GM21717 (cell line): ENCODE data around the gene DHRS3.

Experiments used
- ATAC-seq: cut with Tn5 transposase; IDR thresholded peaks from one replicate; pipeline ENCODE4 v1.9.1; 2021; ENCODE audit warnings: mild to moderate bottlenecking, moderate library complexity; ENCODE audit not compliant: unreplicated experiment

The DHRS3 gene

GRCh38 chr1:12599657-12600056 is 18.4 kb downstream of the DHRS3 start:
- no peak for ATAC-seq

GRCh38 chr1:12598974-12599373 is 19.0 kb downstream of the DHRS3 start:
- ATAC-seq: no peak

- no peak for ATAC-seq
Measured at GRCh38 chr1:12597792-12598191, 20.2 kb downstream of the DHRS3 start.

DNA sequence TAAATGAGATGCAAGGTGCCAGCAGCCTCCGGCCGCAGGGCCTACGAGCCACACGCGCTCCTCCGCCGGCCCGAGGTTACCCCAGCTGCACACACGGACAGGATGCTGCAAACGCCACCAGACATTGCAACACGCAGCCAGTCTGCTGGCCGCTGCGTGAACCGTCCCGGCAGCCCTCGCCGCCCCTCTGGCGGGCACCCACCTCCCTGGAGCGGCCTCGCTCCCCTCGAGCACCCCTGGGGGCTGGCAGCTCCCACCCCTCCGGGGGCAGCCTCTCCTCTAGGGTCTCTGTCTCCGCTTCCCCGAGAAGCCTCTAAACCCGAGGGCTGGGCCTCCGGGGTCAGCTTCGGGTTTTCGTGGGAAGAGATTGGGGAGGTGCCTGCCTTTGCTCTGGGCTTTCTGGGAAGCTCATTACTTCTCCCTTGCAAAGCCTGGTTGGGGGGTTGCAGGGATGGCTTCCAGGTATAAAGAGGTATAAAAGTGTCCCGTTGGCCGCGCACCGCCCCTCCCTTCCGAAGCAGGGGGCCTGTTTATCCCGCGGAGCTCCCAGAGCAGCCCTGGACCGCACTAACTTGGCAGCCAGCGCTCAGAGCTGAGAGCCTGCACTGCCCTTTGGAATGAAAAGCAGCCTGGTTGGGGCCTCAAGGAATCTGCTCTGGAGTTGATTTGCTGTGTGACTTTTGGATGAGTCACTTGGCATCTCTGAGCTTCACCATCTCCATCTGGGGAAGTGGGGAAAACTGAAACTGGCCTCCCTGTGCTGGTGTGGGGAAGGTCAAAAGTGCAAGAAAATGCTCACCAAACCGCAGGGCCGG is 21.8 kb downstream of the DHRS3 start:
- ATAC-seq: no peak

GRCh38 chr1:12595757-12596006 is 22.3 kb downstream of the DHRS3 start:
- ATAC-seq: no peak

DNA sequence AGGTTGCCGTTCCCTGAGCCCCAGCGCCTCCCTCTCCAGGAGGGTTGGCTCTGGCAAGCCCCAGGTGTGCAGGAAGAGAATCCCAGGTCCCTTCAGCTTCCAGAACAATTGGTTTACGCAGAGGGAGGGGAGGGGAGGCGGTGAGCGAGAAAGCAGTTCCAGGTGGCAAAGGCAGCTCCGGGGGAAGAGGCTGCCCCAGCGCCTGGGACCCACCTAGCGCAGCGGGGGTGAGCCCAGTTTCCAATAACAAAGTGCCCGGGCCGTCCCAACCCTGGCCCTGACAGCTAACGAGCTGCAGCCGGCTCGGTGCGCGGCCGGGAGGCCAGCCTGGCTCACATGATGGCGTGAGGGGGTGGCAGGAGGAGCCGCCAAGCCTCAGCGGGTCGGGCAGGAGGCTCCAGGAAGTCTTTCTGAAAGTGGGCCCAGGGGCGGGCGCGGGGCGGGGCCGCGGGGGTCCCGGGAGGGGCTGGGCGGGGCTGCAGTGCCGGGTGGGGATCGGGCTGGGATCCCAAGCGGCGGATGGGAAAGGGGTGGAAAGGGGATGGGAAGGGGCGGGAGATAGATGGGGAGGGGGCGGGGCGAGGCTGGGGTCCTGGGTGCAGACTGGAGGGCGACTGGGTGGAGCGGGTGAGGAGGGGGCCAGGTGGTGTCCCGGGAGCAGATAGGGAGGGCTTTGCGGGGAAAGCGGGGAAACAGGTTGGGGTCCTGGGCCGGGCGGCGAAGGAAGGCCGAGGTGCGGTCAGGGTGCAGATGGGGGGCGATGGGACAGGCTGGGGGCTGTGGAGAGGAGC is 22.8 kb downstream of the DHRS3 start:
- ATAC-seq: no peak

DNA sequence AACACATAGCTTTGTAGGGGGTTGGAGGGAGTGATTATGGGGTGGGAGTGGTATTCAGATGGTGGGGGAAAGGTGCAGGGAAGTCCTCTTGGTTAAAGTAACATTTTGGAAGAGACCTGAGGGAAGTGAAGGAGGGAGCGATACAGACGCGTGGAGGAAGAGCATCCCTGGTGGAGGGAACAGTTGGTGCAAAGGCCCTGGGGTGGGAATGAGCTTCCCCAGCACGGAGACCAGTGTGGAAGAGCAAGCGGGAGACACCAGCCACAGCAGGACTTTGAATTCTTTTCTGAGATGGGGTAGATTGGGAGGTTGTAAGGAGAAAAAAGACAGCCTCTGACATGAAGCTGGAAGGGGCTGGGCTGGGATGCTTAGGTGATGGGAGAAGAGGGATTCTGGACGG is 23.5 kb downstream of the DHRS3 start:
- ATAC-seq: no peak

- no peak for ATAC-seq
Measured at GRCh38 chr1:12593621-12594066, 24.4 kb downstream of the DHRS3 start.

DNA sequence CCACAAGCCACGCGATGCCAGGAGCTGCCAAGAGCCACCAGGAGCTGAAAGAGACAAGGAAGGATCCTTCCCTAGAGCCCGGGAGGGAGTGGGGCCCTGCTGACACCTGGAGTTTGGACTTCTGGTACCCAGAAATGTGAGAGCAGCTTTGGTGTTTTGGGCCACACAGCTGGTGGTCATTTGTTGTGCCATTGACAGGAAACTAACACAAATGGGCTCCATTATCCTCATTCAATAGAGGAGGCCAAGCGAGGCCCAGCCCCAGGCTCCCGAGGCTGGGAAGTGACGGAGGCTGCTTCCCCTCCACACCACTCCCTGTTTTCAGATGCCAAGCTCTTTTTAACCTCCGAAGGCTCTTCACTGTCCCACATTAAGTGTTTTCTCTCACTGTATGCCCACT is 25.5 kb downstream of the DHRS3 start:
- ATAC-seq: no peak

DNA sequence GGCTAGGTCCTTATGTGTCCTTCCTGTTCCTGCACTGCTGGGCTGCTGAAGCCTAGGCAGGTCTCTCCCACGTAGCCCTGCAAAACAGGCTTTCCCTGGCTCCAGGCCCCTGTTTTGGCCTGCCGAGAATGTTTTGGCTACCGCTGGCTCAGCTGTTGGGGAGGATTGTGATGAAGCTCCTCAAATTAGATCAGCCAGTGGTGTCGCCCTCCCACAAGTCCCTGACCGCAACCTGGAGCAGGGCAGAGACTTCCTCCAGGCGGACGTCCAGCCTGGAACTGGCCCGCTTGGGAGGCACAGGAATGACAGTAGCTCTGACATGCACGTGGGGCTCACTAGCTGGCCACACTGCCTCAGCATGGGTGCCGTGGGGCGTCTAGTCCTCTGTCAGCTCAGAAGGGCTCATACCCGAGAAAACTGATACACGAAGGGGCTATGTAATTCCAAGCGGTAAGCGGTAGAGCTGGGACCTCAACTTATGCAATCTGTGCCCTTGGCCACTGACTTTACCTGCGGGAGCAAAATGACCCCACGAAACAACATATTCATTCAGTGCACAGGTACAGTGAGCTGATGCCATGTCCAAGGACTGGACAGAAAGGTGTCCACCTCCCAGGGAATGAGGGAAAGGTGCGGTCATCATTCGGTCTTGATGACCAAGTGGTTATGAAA is 26.6 kb downstream of the DHRS3 start:
- ATAC-seq: no peak

GRCh38 chr1:12588695-12589094 is 29.3 kb downstream of the DHRS3 start:
- no peak for ATAC-seq

DNA sequence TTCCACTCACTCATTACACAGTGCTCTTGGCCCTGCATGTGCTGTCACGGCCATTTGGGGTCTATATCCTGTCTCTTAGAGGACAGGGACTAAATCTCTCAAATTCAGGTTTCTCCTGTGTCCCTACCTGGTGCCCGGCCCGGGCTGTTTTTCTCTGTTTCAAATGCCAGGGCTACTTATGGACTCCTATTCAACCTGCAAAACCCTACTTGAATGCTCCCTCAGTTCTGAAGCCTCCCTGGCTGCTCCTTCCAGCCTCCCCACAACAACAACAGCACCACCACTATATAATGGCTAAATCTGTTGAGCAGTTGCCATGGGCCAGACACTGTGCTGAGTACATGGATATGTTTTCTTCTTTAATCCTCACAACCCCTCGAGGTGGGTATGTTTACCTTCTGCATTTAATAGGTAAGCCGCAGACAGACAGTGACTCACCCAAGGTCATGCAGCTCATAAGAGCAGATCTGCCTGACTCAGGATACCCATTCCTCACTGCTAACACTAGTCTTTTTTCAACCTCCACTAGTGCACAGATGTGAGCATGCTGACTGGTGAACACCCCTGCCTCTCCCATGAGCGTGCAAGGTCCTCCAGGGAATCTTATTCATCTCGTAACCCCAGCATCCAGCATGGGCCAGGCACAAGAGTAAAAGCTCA is 29.9 kb downstream of the DHRS3 start:
- no peak for ATAC-seq

DNA sequence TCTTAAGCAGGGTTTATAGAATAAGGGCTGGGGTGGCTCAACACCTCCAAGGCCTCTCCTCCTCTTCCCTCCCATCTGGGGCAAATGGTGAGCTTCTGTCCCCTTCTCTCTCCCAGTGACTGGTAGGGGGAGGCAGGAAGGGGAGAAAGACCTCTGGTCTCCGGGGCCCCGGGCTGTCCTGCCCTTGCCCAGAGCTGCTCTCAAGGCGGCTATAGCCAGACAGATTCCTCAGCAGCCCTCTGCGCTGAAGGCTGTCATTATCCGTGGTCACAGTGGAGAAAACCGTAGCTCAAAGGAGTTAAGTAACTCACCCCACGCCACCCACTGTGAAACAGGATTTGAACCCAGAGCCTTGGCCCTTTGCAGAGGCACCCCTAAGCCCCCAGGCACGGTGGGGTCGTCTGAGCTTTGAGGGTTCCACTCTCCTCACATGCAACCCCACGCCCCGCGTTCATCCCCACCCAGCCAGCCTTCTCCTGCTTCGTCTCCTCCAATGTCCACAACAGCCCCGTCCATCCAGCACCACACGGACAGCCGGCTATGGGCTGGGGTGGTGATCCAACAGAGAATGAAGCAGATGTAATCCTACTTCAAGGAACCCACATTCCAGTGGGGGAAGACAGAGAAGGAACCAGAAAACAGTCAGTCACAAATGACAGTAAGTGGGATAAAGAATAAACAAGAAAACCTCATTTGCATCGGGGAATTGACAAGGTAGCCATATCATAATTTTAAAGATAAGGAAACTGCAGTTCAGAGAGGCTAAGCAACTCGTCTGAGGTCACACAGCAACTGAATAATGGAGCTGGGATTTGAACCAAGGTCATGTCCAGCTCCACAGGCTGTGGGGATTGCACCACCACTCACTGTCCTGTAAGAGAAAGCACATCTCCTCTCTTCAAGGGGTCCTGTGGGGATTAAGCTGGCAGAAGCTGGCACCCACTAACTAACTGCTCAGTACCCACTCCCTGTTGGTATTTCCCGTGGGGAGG is 31.8 kb downstream of the DHRS3 start:
- ATAC-seq: no peak

- ATAC-seq: no peak
Measured at GRCh38 chr1:12585536-12585935, 32.5 kb downstream of the DHRS3 start.

DNA sequence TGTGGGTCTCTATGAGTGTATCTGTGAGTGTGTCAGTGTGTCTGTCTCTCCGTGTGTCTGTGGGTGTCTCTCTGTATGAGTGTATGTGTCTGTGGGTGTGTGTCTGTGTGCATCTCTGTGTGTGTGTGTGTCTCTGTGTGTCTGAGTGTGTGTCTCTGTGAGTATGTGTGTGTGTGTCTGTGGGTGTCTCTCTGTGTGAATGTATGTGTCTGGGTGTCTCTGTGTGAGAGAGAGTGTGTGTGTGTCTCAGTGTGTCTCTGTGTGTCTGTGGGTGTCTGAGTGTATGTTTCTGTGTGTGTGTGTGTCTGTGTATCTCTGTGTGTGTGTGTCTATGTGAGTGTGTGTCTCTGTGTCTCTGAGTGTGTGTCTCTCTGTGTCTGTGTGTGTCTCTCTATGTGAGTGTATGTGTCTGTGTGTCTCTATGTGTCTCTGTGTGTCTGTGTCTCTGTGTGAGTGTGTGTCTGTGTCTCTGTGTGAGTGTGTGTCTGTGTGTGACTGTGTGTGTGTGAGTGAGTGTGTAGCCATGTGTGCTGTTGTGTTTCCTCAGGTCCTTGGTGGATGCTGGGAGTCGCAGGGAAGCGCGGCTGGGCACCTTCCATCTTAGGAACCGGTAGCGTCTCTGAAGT is 33.0 kb downstream of the DHRS3 start:
- ATAC-seq: no peak

- no peak for ATAC-seq
Measured at GRCh38 chr1:12583484-12583883, 34.5 kb downstream of the DHRS3 start.

DNA sequence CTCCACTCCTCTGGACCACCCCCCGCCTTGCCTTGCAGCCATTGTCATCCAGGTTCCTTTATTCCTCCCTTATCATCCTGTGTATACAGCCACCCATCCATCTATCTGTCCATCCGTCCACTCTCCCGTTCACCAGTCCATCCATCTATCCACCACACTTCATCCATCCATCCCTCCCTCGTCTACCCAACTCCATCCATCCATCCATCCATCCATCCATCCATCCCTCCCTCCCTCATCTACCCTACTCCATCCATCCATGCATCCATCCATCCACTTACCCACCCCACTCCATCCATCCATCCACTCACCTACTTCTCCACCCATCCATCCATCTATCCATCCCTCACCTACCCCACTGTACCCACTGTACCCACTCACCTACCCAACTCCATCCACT is 35.4 kb downstream of the DHRS3 start:
- no peak for ATAC-seq

DNA sequence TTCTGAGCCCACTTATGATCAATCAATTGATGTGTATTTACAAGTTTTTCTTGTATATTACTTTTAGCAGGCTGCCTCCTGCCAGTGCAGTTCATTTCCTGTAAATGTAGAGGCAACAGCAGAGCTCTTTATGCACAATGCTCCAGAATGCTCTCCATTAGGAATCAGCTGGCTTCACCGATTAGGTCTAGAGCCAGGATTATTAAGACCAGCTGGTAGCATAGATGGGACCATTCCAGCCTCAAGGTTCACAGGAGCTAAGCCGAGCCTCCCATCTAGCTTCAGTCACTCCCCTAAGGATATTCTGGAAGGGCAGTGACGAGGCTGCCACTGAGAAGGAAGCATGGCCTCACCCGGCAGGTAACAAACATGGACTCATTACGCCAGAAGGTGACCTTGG is 36.8 kb downstream of the DHRS3 start:
- ATAC-seq: no peak

DNA sequence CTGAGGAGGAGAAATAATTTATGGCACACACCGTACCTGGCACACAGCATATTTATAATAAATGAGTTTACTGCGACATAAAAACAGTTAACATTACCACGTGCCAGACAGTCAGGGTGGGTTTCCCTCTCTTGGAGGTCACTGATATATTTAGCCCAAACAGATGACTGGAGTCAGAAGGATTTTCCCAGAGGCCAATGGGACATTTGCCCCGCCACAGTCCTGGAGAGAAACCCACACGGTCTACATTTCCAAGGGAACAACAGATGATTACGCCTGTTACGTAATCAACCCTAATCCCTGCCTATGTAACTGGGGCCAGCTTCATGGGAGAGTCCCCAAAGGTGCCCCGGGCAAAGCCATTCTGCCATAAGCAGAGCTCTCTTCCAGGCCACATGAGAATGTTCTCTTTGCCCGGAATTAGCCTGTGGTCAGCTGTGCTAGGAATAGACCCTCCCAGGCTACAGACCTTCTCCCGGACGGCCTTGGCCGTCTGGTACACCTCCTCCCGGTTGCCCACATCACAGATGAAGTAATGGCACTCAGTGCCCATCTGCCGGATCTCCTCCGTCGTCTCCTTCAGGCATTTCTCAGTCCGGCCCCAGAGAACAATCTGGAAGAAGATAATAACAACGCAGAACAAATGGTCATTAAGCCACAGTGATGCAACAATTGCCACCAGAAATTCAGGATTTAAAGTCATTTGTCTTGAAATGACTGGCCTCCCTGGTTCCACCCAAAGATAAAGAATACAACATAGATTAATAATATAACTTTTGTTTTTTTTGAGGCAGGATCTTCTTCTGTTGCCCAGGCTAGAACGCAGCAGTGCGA is 37.7 kb downstream of the DHRS3 start:
- no peak for ATAC-seq
